Thymus (tissue), 14 donors: ENCODE measurements around the gene FCN1. TPM values are rescaled to one million over a fixed set of nuclear protein-coding genes. Genes with fewer than 3 reads are reported as not detected.

Experiments
- DNase-seq, 9 donors: peaks; one replicate each; pipeline ENCODE4 v3.0.0-alpha.2; 2013; ENCODE audit warnings: low spot score in 9 of 9, low read depth in 6 of 9, missing footprints in 1 of 9
- H3K27ac ChIP-seq, 2 donors: one replicate each; pipeline ENCODE4 v1.5.1; 2013; ENCODE audit warnings: control low read depth in 1 of 2, low read depth in 1 of 2, low read length in 1 of 2, mild to moderate bottlenecking in 1 of 2, moderate library complexity in 1 of 2
- H3K27me3 ChIP-seq, 2 donors: one replicate each; pipeline ENCODE4 v1.5.1; 2013; ENCODE audit warnings: low read length in 1 of 2; ENCODE audit not compliant: control insufficient read depth in 2 of 2, insufficient read depth in 1 of 2
- H3K36me3 ChIP-seq, 2 donors: one replicate each; pipeline ENCODE4 v1.5.1; 2013; ENCODE audit warnings: low read length in 1 of 2, mild to moderate bottlenecking in 1 of 2, moderate library complexity in 1 of 2; ENCODE audit not compliant: control insufficient read depth in 2 of 2, insufficient read depth in 2 of 2
- H3K4me1 ChIP-seq, 2 donors: one replicate each; pipeline ENCODE4 v1.5.1; 2013; ENCODE audit warnings: low read length in 2 of 2; ENCODE audit not compliant: control insufficient read depth in 2 of 2, insufficient read depth in 2 of 2
- H3K4me3 ChIP-seq, 2 donors: one replicate each; pipeline ENCODE4 v1.5.1; 2013; ENCODE audit warnings: low read length in 2 of 2, control low read depth in 1 of 2, mild to moderate bottlenecking in 1 of 2
- H3K9me3 ChIP-seq, 2 donors: one replicate each; pipeline ENCODE4 v1.5.1; 2013; ENCODE audit warnings: low read length in 1 of 2, mild to moderate bottlenecking in 1 of 2; ENCODE audit not compliant: control insufficient read depth in 2 of 2, insufficient read depth in 1 of 2
- WGBS: extraction: QIAGEN DNeasy Blood & Tissue Kit; methylation state at CpG from one replicate; pipeline ENCODE4 v1.1.7; 2013; 5-methylcytosine and 5-hydroxymethylcytosine counted together
- long read RNA-seq, 10 donors: transcript quantifications; one replicate each; lab custom pipeline, GENCODE V29; 2026
- polyA plus RNA-seq: library from polyadenylated mRNA; stranded (reverse); fragments of 200-250 nt; gene quantifications from one replicate; pipeline ENCODE4 v1.2.3, GENCODE V29; 2013
- total RNA-seq: library from RNA; stranded (reverse); fragments of 120-200 nt; gene quantifications from one replicate; pipeline ENCODE4 v1.2.4, GENCODE V29; 2013
- donor health status: healthy.

Gene FCN1
- total RNA-seq (12.2 TPM), polyA plus RNA-seq (4.9 TPM)
- long read RNA-seq, donor 1, partial matches to known transcripts, result 0 of 1 reads
- long read RNA-seq, donor 1, other reads (novel, unspliced or antisense), result 0 of 1 reads
- long read RNA-seq, donor 2, result 0 reads
- long read RNA-seq, donor 3, partial matches to known transcripts, result 0 of 4 reads
- long read RNA-seq, donor 3, other reads (novel, unspliced or antisense), result 0 of 4 reads
- long read RNA-seq, donor 4, partial matches to known transcripts, result 0 of 2 reads
- long read RNA-seq, donor 4, other reads (novel, unspliced or antisense), result 0 of 2 reads
- long read RNA-seq, donor 5, partial matches to known transcripts, result 0 of 4 reads
- long read RNA-seq, donor 5, other reads (novel, unspliced or antisense), result 0 of 4 reads
- long read RNA-seq, donor 6, transcript FCN1-201 (9 exons, 1,286 nt), result major isoform, 5 of 5 reads
- long read RNA-seq, donor 6, partial matches to known transcripts, result 0 of 5 reads
- long read RNA-seq, donor 6, other reads (novel, unspliced or antisense), result 0 of 5 reads
- long read RNA-seq, donor 7, result 0 reads
- long read RNA-seq, donor 8, result 0 reads
- long read RNA-seq, donor 9, partial matches to known transcripts, result 0 of 1 reads
- long read RNA-seq, donor 9, other reads (novel, unspliced or antisense), result 0 of 1 reads
- long read RNA-seq, donor 10, partial matches to known transcripts, result 0 of 1 reads
- long read RNA-seq, donor 10, other reads (novel, unspliced or antisense), result 0 of 1 reads

- Histone ChIP-seq H3K27me3 (no peaks in the 10 kb centered on the region), H3K4me1 (no peaks in the 10 kb centered on the region), H3K9me3 (no peaks in the 10 kb centered on the region), H3K4me3 (no peak within 1 kb of the TSS), H3K27ac (no peak within 1 kb of the TSS), H3K36me3 (no peaks in the 10 kb centered on the region)
- DNase-seq, result no peak
- WGBS, result 92% methylated on average over 11 of the region's 11 CpGs
Measured at GRCh38 chr9:134917431-134918373, at the start of gene FCN1. Gene FCN1 (minus strand): TSS chr9:134917912. CDS start chr9:134917871, 41 bp downstream.

- Histone ChIP-seq H3K27ac (no peak overlapping the region), H3K9me3 (no peaks in the 10 kb centered on the region), H3K4me1 (no peaks in the 10 kb centered on the region), H3K4me3 (no peak overlapping the region), H3K27me3 (peaks cover 0 to 2% of the 10 kb centered on the region in 2 donors), H3K36me3 (no peaks in the 10 kb centered on the region)
- WGBS, result 90% methylated on average over 23 of the region's 23 CpGs
- DNase-seq, result no peak
Measured at GRCh38 chr9:134966697-134967546, 49.2 kb upstream of the FCN1 start.

GRCh38 chr9:134966270-134966669, 48.6 kb upstream of the FCN1 start:
- Histone ChIP-seq H3K27ac (no peak overlapping the region), H3K9me3 (no peaks in the 10 kb centered on the region), H3K27me3 (no peaks in the 10 kb centered on the region)

GRCh38 chr9:134965851-134966250, 48.1 kb upstream of the FCN1 start:
- no peaks in the 10 kb centered on the region for H3K9me3 ChIP-seq
- no peak overlapping the region for H3K4me3 ChIP-seq
- H3K27me3 ChIP-seq, result no peaks in the 10 kb centered on the region
- H3K27ac ChIP-seq, result no peak overlapping the region
- H3K4me1 ChIP-seq, result no peaks in the 10 kb centered on the region
- no peaks in the 10 kb centered on the region for H3K36me3 ChIP-seq
- DNase-seq, result no peak
- 95% methylated on average over 6 of the region's 6 CpGs for WGBS

More at GRCh38 chr9:134966270-134966669, 48.6 kb upstream of the FCN1 start:
- Histone ChIP-seq H3K4me3 (no peak overlapping the region), H3K36me3 (no peaks in the 10 kb centered on the region), H3K4me1 (no peaks in the 10 kb centered on the region)
- DNase-seq, result no peak
- 87% methylated on average over 12 of the region's 12 CpGs for WGBS

- no peaks in the 10 kb centered on the region for H3K27me3 ChIP-seq
Measured at GRCh38 chr9:134965411-134965810, 47.7 kb upstream of the FCN1 start.

GRCh38 chr9:134964271-134965055, 46.8 kb upstream of the FCN1 start:
- no peak for DNase-seq
- Histone ChIP-seq H3K4me1 (no peaks in the 10 kb centered on the region), H3K4me3 (no peak overlapping the region), H3K27ac (no peak overlapping the region), H3K36me3 (no peaks in the 10 kb centered on the region), H3K27me3 (no peaks in the 10 kb centered on the region), H3K9me3 (no peaks in the 10 kb centered on the region)
- WGBS, result 86% methylated on average over 13 of the region's 13 CpGs

More at GRCh38 chr9:134965411-134965810, 47.7 kb upstream of the FCN1 start:
- Histone ChIP-seq H3K36me3 (no peaks in the 10 kb centered on the region), H3K9me3 (no peaks in the 10 kb centered on the region), H3K4me1 (no peaks in the 10 kb centered on the region), H3K4me3 (no peak overlapping the region), H3K27ac (no peak overlapping the region)
- 89% methylated on average over 4 of the region's 4 CpGs for WGBS
- DNase-seq, result no peak

GRCh38 chr9:134963546-134963945, 45.8 kb upstream of the FCN1 start:
- Histone ChIP-seq H3K4me1 (no peaks in the 10 kb centered on the region), H3K27ac (no peak overlapping the region), H3K27me3 (no peaks in the 10 kb centered on the region), H3K4me3 (no peak overlapping the region), H3K9me3 (peaks cover 0 to 4% of the 10 kb centered on the region in 2 donors), H3K36me3 (no peaks in the 10 kb centered on the region)
- no peak for DNase-seq
- 98% methylated on average over 19 of the region's 19 CpGs for WGBS

GRCh38 chr9:134962973-134963364, 45.3 kb upstream of the FCN1 start:
- 96% methylated on average over 19 of the region's 19 CpGs for WGBS
- no peaks in the 10 kb centered on the region for H3K27me3 ChIP-seq
- DNase-seq, result no peak
- no peaks in the 10 kb centered on the region for H3K36me3 ChIP-seq
- H3K4me3 ChIP-seq, result no peak overlapping the region
- H3K4me1 ChIP-seq, result no peaks in the 10 kb centered on the region
- H3K9me3 ChIP-seq, result peaks cover 0 to 4% of the 10 kb centered on the region in 2 donors
- no peak overlapping the region for H3K27ac ChIP-seq
